ENCODE data around the gene NUDT2.

Gene NUDT2

DNA sequence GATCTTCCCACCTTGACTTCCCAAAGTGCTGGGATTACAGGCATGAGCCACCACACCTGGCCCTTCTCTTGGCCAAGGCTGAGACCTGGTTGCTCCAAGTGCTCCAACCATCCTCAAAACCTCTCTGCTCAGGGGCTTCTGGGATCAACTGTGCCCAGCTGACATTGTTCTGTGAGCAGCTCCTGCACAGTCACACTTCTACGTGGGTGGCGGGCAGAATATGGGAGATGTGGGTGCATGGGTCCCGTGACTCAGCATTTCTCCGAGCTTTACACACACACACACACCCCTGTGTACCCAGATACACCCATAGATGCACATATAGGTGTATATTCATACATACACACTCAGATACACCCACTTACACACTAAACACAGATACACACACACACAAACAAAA, 57.9 kb downstream of the NUDT2 start:
- no peak for DNase-seq

DNA sequence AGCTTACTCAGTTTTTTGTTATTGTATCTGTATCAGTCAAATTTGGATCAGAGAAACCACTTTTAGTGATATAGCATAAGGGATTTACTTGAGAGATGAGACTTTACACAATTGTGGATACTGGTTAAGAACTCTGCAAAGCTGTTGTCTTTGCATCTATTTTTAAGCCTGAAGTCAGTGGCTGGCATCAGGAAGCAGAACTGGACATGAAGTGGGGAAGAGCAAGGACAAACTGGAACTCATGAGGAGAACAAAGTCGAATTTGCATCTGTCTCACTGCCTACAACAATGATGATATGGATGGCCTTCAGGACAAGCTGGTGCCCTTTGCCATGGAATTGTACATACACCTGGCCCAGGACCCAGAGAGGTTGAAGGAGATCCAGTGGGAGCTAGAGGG, 63.1 kb downstream of the NUDT2 start:
- no peak for DNase-seq
